Muscle of leg (tissue), 16 donors: ENCODE measurements around the gene NPIPB12. TPM values are rescaled to one million over a fixed set of nuclear protein-coding genes. Genes with fewer than 3 reads are reported as not detected.
A peak's percentile ranks its signal among the peaks of the same experiment; 100 is the strongest.
"Not testable (repeated sequence)": the region's sequence is repeated elsewhere in the genome, so short reads cannot be mapped to it uniquely, and the experiment has no call there.

Source experiments
- DNase-seq: peaks from one replicate; pipeline ENCODE4 v3.0.0; 2013
- H3K27ac ChIP-seq: one replicate; pipeline ENCODE4 v1.5.1; 2013; ENCODE audit warnings: mild to moderate bottlenecking, low read length, control low read depth
- H3K27me3 ChIP-seq: one replicate; pipeline ENCODE4 v1.6.1; 2013; ENCODE audit warnings: low read length; ENCODE audit not compliant: control insufficient read depth, insufficient read depth
- H3K36me3 ChIP-seq: one replicate; pipeline ENCODE4 v1.6.1; 2013; ENCODE audit warnings: low read length; ENCODE audit not compliant: control insufficient read depth, insufficient read depth
- H3K4me1 ChIP-seq: one replicate; pipeline ENCODE4 v1.6.1; 2013; ENCODE audit warnings: low read length; ENCODE audit not compliant: control insufficient read depth, insufficient read depth
- H3K4me3 ChIP-seq: one replicate; pipeline ENCODE4 v1.5.1; 2013; ENCODE audit warnings: low read length, control low read depth
- H3K9me3 ChIP-seq: replicated peaks from 2 replicates; pipeline ENCODE4 v1.6.1; 2013; ENCODE audit warnings: low read depth, low read length; ENCODE audit not compliant: control insufficient read depth
- WGBS: methylation state at CpG from one replicate; pipeline ENCODE4 v1.1.5; 2013; ENCODE audit warnings: missing lambda C conversion rate; ENCODE audit not compliant: insufficient coverage; 5-methylcytosine and 5-hydroxymethylcytosine counted together
- long read RNA-seq, 11 donors: transcript quantifications; one replicate each; lab custom pipeline, GENCODE V29; 2026
- polyA plus RNA-seq, 8 donors: library from polyadenylated mRNA; unstranded; fragments of 120-200 nt; gene quantifications; one replicate each; pipeline versions ENCODE4 v1.2.1 to v1.2.3, GENCODE V29; 2013; ENCODE audit warnings: inconsistent platforms in 1 of 8, low replicate concordance in 1 of 8; ENCODE audit not compliant: insufficient read length in 8 of 8, insufficient read depth in 1 of 8
- total RNA-seq: library from RNA; stranded (reverse); fragments of 120-200 nt; gene quantifications from one replicate; pipeline ENCODE4 v1.2.4, GENCODE V29; 2013

Gene NPIPB12
- total RNA-seq = 14.1 TPM
- 10 to 100 TPM in 7 of 8 donors, 1 to 10 TPM in 1; 9.8 to 47.8 (median 22.4) TPM for polyA plus RNA-seq
- long read RNA-seq, donor 1 = 0 reads
- long read RNA-seq, donor 2 = 0 reads
- long read RNA-seq, donor 3 = 0 reads
- long read RNA-seq, donor 4 = 0 reads
- long read RNA-seq, donor 5 = 0 reads
- long read RNA-seq, donor 6 = 0 reads
- long read RNA-seq, donor 7 = 0 reads
- long read RNA-seq, donor 8 = 0 reads
- long read RNA-seq, donor 9 = 0 reads
- long read RNA-seq, donor 10 = 0 reads
- long read RNA-seq, donor 11 = 0 reads

GRCh38 chr16:29506308-29506707 lies at the start of gene NPIPB12:
Gene NPIPB12 (minus strand): TSS chr16:29506408.
- not testable (repeated sequence) for DNase-seq, H3K4me1 ChIP-seq, H3K9me3 ChIP-seq, H3K27ac ChIP-seq, H3K4me3 ChIP-seq, H3K27me3 ChIP-seq, H3K36me3 ChIP-seq
- no CpG with 5 or more reads among the region's 6 CpGs for WGBS

DNA sequence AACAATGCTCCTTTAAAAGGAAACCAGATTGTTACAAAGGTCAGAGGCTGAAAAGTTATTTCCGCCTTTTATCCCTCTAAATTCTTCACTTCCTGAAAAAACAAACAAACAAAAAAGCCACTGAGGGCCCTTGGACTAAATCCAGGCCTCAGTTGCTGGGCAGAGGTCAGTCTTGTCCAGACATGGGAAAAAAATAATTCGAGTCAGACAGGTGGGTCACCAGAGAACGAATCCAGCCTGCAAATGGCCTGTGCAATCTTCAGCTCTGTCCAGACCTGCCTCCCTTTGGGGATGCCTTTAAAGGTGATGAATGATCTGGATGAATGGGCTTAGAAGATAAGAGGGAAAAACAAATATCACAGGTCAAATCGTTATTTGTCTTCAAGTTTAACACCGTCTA lies 15.3 kb upstream of the NPIPB12 start:
- not testable (repeated sequence) for H3K27me3 ChIP-seq, H3K9me3 ChIP-seq, H3K27ac ChIP-seq, H3K36me3 ChIP-seq, H3K4me1 ChIP-seq, DNase-seq, H3K4me3 ChIP-seq
- no CpG with 5 or more reads among the region's 5 CpGs for WGBS

GRCh38 chr16:29482276-29482675 lies 23.9 kb downstream of the NPIPB12 start:
- not testable (repeated sequence) for DNase-seq, H3K9me3 ChIP-seq, H3K4me3 ChIP-seq, H3K27ac ChIP-seq, H3K27me3 ChIP-seq, H3K36me3 ChIP-seq, H3K4me1 ChIP-seq
- no CpG with 5 or more reads among the region's 12 CpGs for WGBS

- H3K36me3 ChIP-seq, H3K27me3 ChIP-seq, DNase-seq, H3K27ac ChIP-seq, H3K4me1 ChIP-seq, H3K4me3 ChIP-seq, H3K9me3 ChIP-seq: not testable (repeated sequence)
- no CpG with 5 or more reads among the region's 4 CpGs for WGBS
These were observed 34.1 kb downstream of the NPIPB12 start for GRCh38 chr16:29472065-29472464.

- H3K9me3 ChIP-seq, H3K4me3 ChIP-seq, H3K27me3 ChIP-seq, DNase-seq, H3K36me3 ChIP-seq, H3K4me1 ChIP-seq: not testable (repeated sequence)
- 40% methylated on average over 2 of the region's 6 CpGs for WGBS
- peak overlapping the region; percentile 67 for H3K27ac ChIP-seq
These were observed 36.5 kb downstream of the NPIPB12 start for GRCh38 chr16:29469660-29470059.

- H3K4me1 ChIP-seq, H3K27ac ChIP-seq, DNase-seq, H3K27me3 ChIP-seq, H3K36me3 ChIP-seq, H3K9me3 ChIP-seq, H3K4me3 ChIP-seq: not testable (repeated sequence)
- WGBS = no CpG with 5 or more reads among the region's 10 CpGs
These were observed 38.4 kb downstream of the NPIPB12 start for GRCh38 chr16:29467654-29468366.

GRCh38 chr16:29466904-29467303 lies 39.3 kb downstream of the NPIPB12 start:
- H3K27me3 ChIP-seq, H3K27ac ChIP-seq, H3K9me3 ChIP-seq, H3K4me3 ChIP-seq, H3K4me1 ChIP-seq, DNase-seq, H3K36me3 ChIP-seq: not testable (repeated sequence)
- no CpG with 5 or more reads among the region's 33 CpGs for WGBS

- not testable (repeated sequence) for H3K4me1 ChIP-seq, H3K27me3 ChIP-seq, DNase-seq, H3K27ac ChIP-seq, H3K9me3 ChIP-seq, H3K36me3 ChIP-seq, H3K4me3 ChIP-seq
- no CpG with 5 or more reads among the region's 57 CpGs for WGBS
These were observed 40.0 kb downstream of the NPIPB12 start for GRCh38 chr16:29465985-29466824.

DNA sequence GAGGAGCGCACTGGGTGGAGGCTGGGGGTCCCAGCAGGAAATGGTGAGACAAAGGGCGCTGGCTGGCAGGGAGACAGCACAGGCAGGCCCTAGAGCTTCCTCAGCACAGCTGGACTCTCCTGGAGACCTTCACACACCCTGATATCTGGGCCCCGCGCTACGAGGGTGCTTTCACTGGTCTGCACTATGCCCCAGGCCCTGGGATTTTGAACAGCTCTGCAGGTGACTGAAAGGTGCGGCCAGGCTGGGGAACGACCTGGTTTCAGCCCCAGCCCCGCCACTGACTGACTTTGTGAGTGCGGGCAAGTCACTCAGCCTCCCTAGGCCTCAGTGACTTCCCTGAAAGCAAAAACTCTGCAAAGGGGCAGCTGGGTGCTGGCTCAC lies 45.6 kb downstream of the NPIPB12 start:
- H3K27ac ChIP-seq, H3K36me3 ChIP-seq, DNase-seq, H3K4me3 ChIP-seq, H3K4me1 ChIP-seq, H3K27me3 ChIP-seq, H3K9me3 ChIP-seq: not testable (repeated sequence)
- no CpG with 5 or more reads among the region's 9 CpGs for WGBS
